IMR-90 (cell line): ENCODE data around the gene PAFAH1B2. TPM values are rescaled to one million over a fixed set of nuclear protein-coding genes. Genes with fewer than 3 reads are reported as not detected.

ENCODE experiments used
- ATAC-seq: fragments of 200-7000 bp; cut with Tn5 transposase; 2 replicates; pipeline ENCODE4 v1.9.1; 2020; ENCODE audit warnings: low read depth, mild to moderate bottlenecking, moderate library complexity
- BruUV-seq: library from RNA; stranded (reverse); fragments of 400-500 nt; replicated peaks from 2 replicates; lab custom pipeline; 2021; lab: Mats Ljungman, UMichigan
- CTCF ChIA-PET: fragments of 300-600 bp; formaldehyde crosslinking; extraction: SDS; loops from one replicate; lab custom pipeline; 2021; ENCODE audit warnings: antibody characterized with exemption; lab: Yijun Ruan, JAX
- POLR2A ChIA-PET: fragments of 300-600 bp; sonication (Branson Sonifier 250); formaldehyde crosslinking; loops from one replicate; lab custom pipeline; 2022; ENCODE audit warnings: antibody characterized with exemption; ENCODE audit not compliant: unreplicated experiment; lab: Charles Lee
- DNase-seq: peaks from one replicate; pipeline ENCODE4 v3.0.0; 2013
- H2AFZ ChIP-seq: replicated peaks from 2 replicates; pipeline ENCODE3; 2013; ENCODE audit warnings: low read length, mild to moderate bottlenecking; ENCODE audit not compliant: poor library complexity
- H2AK5ac ChIP-seq: 2 replicates; pipeline ENCODE4 v1.6.1; 2013; ENCODE audit warnings: low read depth, low read length, inconsistent platforms
- H2AK9ac ChIP-seq: replicated peaks from 2 replicates; pipeline ENCODE3; 2013; ENCODE audit warnings: mild to moderate bottlenecking, low read depth, low read length, moderate library complexity; ENCODE audit not compliant: poor library complexity
- H2BK120ac ChIP-seq: 2 replicates; pipeline ENCODE4 v1.6.1; 2013; ENCODE audit warnings: low read depth, low read length, inconsistent platforms
- H2BK15ac ChIP-seq: 3 replicates; pipeline ENCODE4 v1.6.1; 2013; ENCODE audit warnings: low read depth, low read length, inconsistent platforms
- H2BK20ac ChIP-seq: 2 replicates; pipeline ENCODE4 v1.6.1; 2013; ENCODE audit warnings: low read depth, mild to moderate bottlenecking, inconsistent platforms, low read length, moderate library complexity
- H2BK5ac ChIP-seq: 2 replicates; pipeline ENCODE4 v1.6.1; 2013; ENCODE audit warnings: mild to moderate bottlenecking, low read depth, low read length, inconsistent platforms; ENCODE audit not compliant: poor library complexity, severe bottlenecking
- H3K14ac ChIP-seq: replicated peaks from 2 replicates; pipeline ENCODE4 v1.6.1; 2013; ENCODE audit warnings: low read depth, low read length, inconsistent platforms
- H3K18ac ChIP-seq: 2 replicates; pipeline ENCODE4 v1.6.1; 2013; ENCODE audit warnings: low read depth, low read length, control low read depth
- H3K23ac ChIP-seq: 2 replicates; pipeline ENCODE4 v1.6.1; 2013; ENCODE audit warnings: low read depth, low read length, inconsistent platforms
- H3K27ac ChIP-seq: 2 replicates; pipeline ENCODE4 v1.5.1; 2013; ENCODE audit warnings: mild to moderate bottlenecking, control low read depth, low read length; ENCODE audit not compliant: insufficient read depth
- H3K27me3 ChIP-seq: 2 replicates; pipeline ENCODE4 v1.6.1; 2013; ENCODE audit warnings: low read length; ENCODE audit not compliant: control insufficient read depth, insufficient read depth
- H3K36me3 ChIP-seq: 2 replicates; pipeline ENCODE4 v1.6.1; 2013; ENCODE audit warnings: low read length, mixed read lengths; ENCODE audit not compliant: control insufficient read depth, insufficient read depth
- H3K4ac ChIP-seq: 2 replicates; pipeline ENCODE4 v1.6.1; 2013; ENCODE audit warnings: low read depth, low read length, inconsistent platforms
- H3K4me1 ChIP-seq: 2 replicates; pipeline ENCODE4 v1.6.1; 2013; ENCODE audit warnings: low read length, mixed read lengths; ENCODE audit not compliant: control insufficient read depth, insufficient read depth
- H3K4me2 ChIP-seq: 2 replicates; pipeline ENCODE4 v1.6.1; 2013; ENCODE audit warnings: low read depth, mild to moderate bottlenecking, control low read depth, low read length, moderate library complexity
- H3K4me3 ChIP-seq: 2 replicates; pipeline ENCODE4 v1.5.1; 2013; ENCODE audit warnings: low read depth, mild to moderate bottlenecking, control low read depth, low read length, moderate library complexity; ENCODE audit not compliant: insufficient read depth
- H3K56ac ChIP-seq: 2 replicates; pipeline ENCODE4 v1.6.1; 2013; ENCODE audit warnings: low read length, inconsistent platforms; ENCODE audit not compliant: insufficient read depth; ENCODE audit errors: extremely low read depth
- H3K79me1 ChIP-seq, 2 experiments: 2 replicates each; pipeline ENCODE4 v1.6.1; 2013; ENCODE audit warnings: low read length in 2 of 2, inconsistent platforms in 1 of 2, low read depth in 1 of 2
- H3K9ac ChIP-seq: 2 replicates; pipeline ENCODE4 v1.6.1; 2013; ENCODE audit warnings: low read depth, low read length, control low read depth
- H3K9me1 ChIP-seq: 2 replicates; pipeline ENCODE4 v1.6.1; 2013; ENCODE audit warnings: low read length, inconsistent platforms; ENCODE audit not compliant: insufficient read depth
- H3K9me3 ChIP-seq: 2 replicates; pipeline ENCODE4 v1.6.1; 2013; ENCODE audit warnings: low read length; ENCODE audit not compliant: control insufficient read depth, insufficient read depth
- H4K20me1 ChIP-seq: 2 replicates; pipeline ENCODE4 v1.6.1; 2013; ENCODE audit warnings: low read length, inconsistent platforms; ENCODE audit not compliant: insufficient read depth
- H4K5ac ChIP-seq: 2 replicates; pipeline ENCODE4 v1.6.1; 2013; ENCODE audit warnings: mild to moderate bottlenecking, low read depth, low read length, control low read depth
- H4K8ac ChIP-seq, 2 experiments: 2 replicates each; pipeline ENCODE4 v1.6.1; 2013; ENCODE audit warnings: low read depth in 2 of 2, low read length in 2 of 2, control low read depth in 1 of 2, inconsistent platforms in 1 of 2
- H4K91ac ChIP-seq: 2 replicates; pipeline ENCODE4 v1.6.1; 2013; ENCODE audit warnings: low read depth, low read length, inconsistent platforms; ENCODE audit not compliant: insufficient read depth
- BHLHE40 ChIP-seq: fragments of 150-350 bp; IDR thresholded peaks from 2 replicates; pipeline ENCODE4 v1.6.1; 2016; ENCODE audit warnings: mild to moderate bottlenecking, low read depth, low read length
- CEBPB ChIP-seq: IDR thresholded peaks from 2 replicates; pipeline ENCODE4 v1.6.1; 2012; ENCODE audit warnings: low read depth, low read length, improper control_type of control experiment
- CHD1 ChIP-seq: IDR thresholded peaks from 2 replicates; pipeline ENCODE4 v1.6.1; 2012; ENCODE audit warnings: low read depth, low read length, improper control_type of control experiment
- CTCF ChIP-seq: conservative IDR thresholded peaks from 2 replicates; pipeline ENCODE4 v1.5.1; 2012; ENCODE audit warnings: mild to moderate bottlenecking, low read depth, low read length, improper control_type of control experiment
- FOS ChIP-seq: fragments of 150-350 bp; IDR thresholded peaks from 2 replicates; pipeline ENCODE4 v1.6.1; 2016; ENCODE audit warnings: low read depth, low read length
- MAFK ChIP-seq: IDR thresholded peaks from 2 replicates; pipeline ENCODE4 v1.6.1; 2012; ENCODE audit warnings: low read depth, low read length, improper control_type of control experiment
- MAZ ChIP-seq: IDR thresholded peaks from 2 replicates; pipeline ENCODE4 v1.6.1; 2012; ENCODE audit warnings: low read depth, mild to moderate bottlenecking, low read length, improper control_type of control experiment, moderate library complexity, borderline replicate concordance
- MXI1 ChIP-seq: IDR thresholded peaks from 2 replicates; pipeline ENCODE4 v1.6.1; 2012; ENCODE audit warnings: low read depth, mild to moderate bottlenecking, low read length, moderate library complexity, borderline replicate concordance
- NFE2L2 ChIP-seq: fragments of 150-350 bp; IDR thresholded peaks from 2 replicates; pipeline ENCODE4 v1.6.1; 2016; ENCODE audit warnings: low read depth, mild to moderate bottlenecking, low read length
- POLR2A ChIP-seq: IDR thresholded peaks from 2 replicates; pipeline ENCODE4 v1.6.1; 2012; ENCODE audit warnings: mild to moderate bottlenecking, low read depth, low read length
- RAD21 ChIP-seq: IDR thresholded peaks from 2 replicates; pipeline ENCODE4 v1.6.1; 2012; ENCODE audit warnings: low read length, improper control_type of control experiment
- RCOR1 ChIP-seq: IDR thresholded peaks from 2 replicates; pipeline ENCODE4 v1.6.1; 2012; ENCODE audit warnings: mild to moderate bottlenecking, low read length, improper control_type of control experiment; ENCODE audit not compliant: insufficient replicate concordance
- RFX5 ChIP-seq: IDR thresholded peaks from 2 replicates; pipeline ENCODE4 v1.8.0; 2012; ENCODE audit warnings: low read depth, mild to moderate bottlenecking, low read length, moderate library complexity
- SMC3 ChIP-seq: fragments of 150-350 bp; IDR thresholded peaks from 2 replicates; pipeline ENCODE4 v1.6.1; 2016; ENCODE audit warnings: low read depth, mild to moderate bottlenecking, antibody characterized with exemption, low read length, moderate library complexity
- WGBS, 2 experiments: methylation state at CpG; one replicate each; pipeline versions ENCODE4 v1.1.5 to v1.1.7; 2013; ENCODE audit warnings: missing lambda C conversion rate in 2 of 2; ENCODE audit not compliant: insufficient read length in 1 of 2; ENCODE audit errors: extremely low coverage in 2 of 2; 5-methylcytosine and 5-hydroxymethylcytosine counted together
- dilution Hi-C: fragments of 300-500 bp; cut with HindIII; formaldehyde crosslinking; loops from one replicate; pipeline ENCODE4 v1.14.3; 2018; ENCODE audit warnings: low sequenced_read_pairs; ENCODE audit not compliant: unreplicated experiment
- in situ Hi-C: fragments of 300-500 bp; cut with MboI; formaldehyde crosslinking; loops from 3 replicates; pipeline ENCODE4 v1.14.3; 2019; ENCODE audit warnings: low sequenced_read_pairs, inconsistent platforms, mixed read lengths
- intact Hi-C: fragments of 100-400 bp; cut with micrococcal nuclease; formaldehyde crosslinking; loops from 2 replicates; pipeline ENCODE4 v1.10.0; 2022
- polyA plus RNA-seq, 3 experiments: library from polyadenylated mRNA; depleted of rRNA; stranded (reverse); fragments of >200 nt; gene quantifications; 2 replicates each; pipeline ENCODE4 v1.2.3, GENCODE V29; 2012; ENCODE audit warnings: low replicate concordance in 1 of 3
- total RNA-seq: library from RNA; depleted of rRNA; stranded (reverse); fragments of >200 nt; gene quantifications from 2 replicates; pipeline ENCODE4 v1.2.3, GENCODE V29; 2012
- TF ChIP-seq, protein P1 (sequence below): fragments of 150-350 bp; IDR thresholded peaks from 2 replicates; pipeline ENCODE4 v1.6.1; 2016; ENCODE audit warnings: low read depth, mild to moderate bottlenecking, low read length, moderate library complexity, borderline replicate concordance
- TF ChIP-seq, protein P2 (sequence below): fragments of 150-350 bp; IDR thresholded peaks from 2 replicates; pipeline ENCODE4 v1.6.1; 2017; ENCODE audit warnings: mild to moderate bottlenecking, antibody characterized with exemption, low read length, low read depth

PAFAH1B2 gene
- total and polyA plus RNA-seq, 2 of the 4 experiments (the other 2 are of a cell fraction) = 29.8 to 280 TPM

DNA sequence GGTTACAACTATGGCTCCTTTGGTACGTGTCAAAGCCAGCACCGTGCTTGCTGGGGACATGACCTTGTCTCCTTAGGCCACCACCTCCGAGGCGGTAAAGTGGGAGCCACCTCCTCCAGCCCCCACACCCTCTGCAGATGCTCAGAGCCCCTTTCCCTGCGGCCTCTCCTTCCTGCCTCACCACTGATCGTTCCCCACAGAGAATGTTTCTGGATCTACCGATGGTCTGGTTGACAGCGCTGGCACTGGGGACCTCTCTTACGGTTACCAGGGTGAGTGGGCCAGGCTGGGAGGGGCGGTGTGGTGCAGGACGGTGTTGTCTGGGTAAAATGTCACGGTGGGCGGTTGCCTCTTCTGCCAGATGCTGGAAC, 43.3 kb downstream of the PAFAH1B2 start:
- Histone ChIP-seq H2BK120ac (no peak overlapping the region), H3K27me3 (no peaks in the 10 kb centered on the region), H2AK5ac (no peak overlapping the region), H2BK15ac (no peak overlapping the region), H3K18ac (no peak overlapping the region), H4K5ac (no peak overlapping the region), H3K4me3 (no peak overlapping the region), H3K9ac (no peak overlapping the region), H3K79me1 (no peaks in the 10 kb centered on the region), H3K23ac (no peak overlapping the region), H4K8ac (no peak overlapping the region), H4K20me1 (no peaks in the 10 kb centered on the region), H3K27ac (no peak overlapping the region), H3K9me1 (0 out of 2 replicates have a peak, but pooled peaks cover 4% of the 10 kb centered on the region), H3K36me3 (peaks cover 65% of the 10 kb centered on the region), H3K14ac (no peak overlapping the region), H2BK20ac (no peak overlapping the region), H3K4me2 (no peak overlapping the region), H3K56ac (no peak overlapping the region), H4K91ac (no peak overlapping the region), H3K9me3 (no peaks in the 10 kb centered on the region), H3K4ac (no peak overlapping the region), H2BK5ac (no peak overlapping the region), H2AFZ (no peak overlapping the region), H3K4me1 (no peaks in the 10 kb centered on the region), H2AK9ac (no peak overlapping the region)
- ChIA-PET POLR2A (no interaction called here), CTCF (no interaction called here)
- dilution Hi-C loops = no loop called here
- in situ Hi-C loops = no loop called here
- 91% methylated on average over 4 of the region's 13 CpGs; no CpG with 5 or more reads in 1 of the 2 experiments for whole genome bisulfite sequencing, 2 experiments
- TF ChIP-seq MAZ (no peak), CEBPB (no peak), CTCF (no peak), POLR2A (no peak), RCOR1 (no peak), MXI1 (no peak), SMC3 (no peak), CHD1 (no peak), RAD21 (no peak), NFE2L2 (no peak), BHLHE40 (no peak), MAFK (no peak), FOS (no peak), RFX5 (no peak)
- TF ChIP-seq, protein P1, sequence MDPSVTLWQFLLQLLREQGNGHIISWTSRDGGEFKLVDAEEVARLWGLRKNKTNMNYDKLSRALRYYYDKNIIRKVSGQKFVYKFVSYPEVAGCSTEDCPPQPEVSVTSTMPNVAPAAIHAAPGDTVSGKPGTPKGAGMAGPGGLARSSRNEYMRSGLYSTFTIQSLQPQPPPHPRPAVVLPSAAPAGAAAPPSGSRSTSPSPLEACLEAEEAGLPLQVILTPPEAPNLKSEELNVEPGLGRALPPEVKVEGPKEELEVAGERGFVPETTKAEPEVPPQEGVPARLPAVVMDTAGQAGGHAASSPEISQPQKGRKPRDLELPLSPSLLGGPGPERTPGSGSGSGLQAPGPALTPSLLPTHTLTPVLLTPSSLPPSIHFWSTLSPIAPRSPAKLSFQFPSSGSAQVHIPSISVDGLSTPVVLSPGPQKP = no peak
- TF ChIP-seq, protein P2, sequence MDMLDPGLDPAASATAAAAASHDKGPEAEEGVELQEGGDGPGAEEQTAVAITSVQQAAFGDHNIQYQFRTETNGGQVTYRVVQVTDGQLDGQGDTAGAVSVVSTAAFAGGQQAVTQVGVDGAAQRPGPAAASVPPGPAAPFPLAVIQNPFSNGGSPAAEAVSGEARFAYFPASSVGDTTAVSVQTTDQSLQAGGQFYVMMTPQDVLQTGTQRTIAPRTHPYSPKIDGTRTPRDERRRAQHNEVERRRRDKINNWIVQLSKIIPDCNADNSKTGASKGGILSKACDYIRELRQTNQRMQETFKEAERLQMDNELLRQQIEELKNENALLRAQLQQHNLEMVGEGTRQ = no peak
- intact Hi-C loops = no loop called here
- no TSS peak for BruUV-seq
- no peak for ATAC-seq
- DNase-seq = no peak
